ENCODE results near the gene AHNAK.

AHNAK gene

GRCh38 chr11:62435846-62436660, 110.6 kb downstream of the AHNAK start:
- DNase-seq (ENCODE audit: low read depth in 2 of 2): no peak

DNA sequence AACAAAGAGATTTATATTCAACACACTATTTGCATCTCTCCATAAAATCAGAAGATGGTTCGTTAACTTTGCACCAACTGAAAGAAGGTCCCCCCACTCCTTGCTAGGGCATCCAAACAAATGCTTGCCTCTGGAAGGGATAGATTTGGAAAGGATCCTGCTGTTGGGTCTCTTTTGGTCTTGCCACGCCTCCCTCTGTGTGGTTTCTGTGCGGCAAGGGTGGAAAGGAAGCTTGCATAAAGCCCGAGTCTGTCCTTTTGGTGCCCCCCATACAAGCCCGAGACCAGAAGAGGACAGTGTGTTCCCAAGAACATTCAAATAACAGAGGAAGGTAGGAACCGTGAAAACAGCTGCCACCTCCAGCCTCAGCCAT, 112.7 kb downstream of the AHNAK start:
- DNase-seq (ENCODE audit: low read depth in 2 of 2): no peak

GRCh38 chr11:62433141-62433903, 113.3 kb downstream of the AHNAK start:
- DNase-seq (ENCODE audit: low read depth in 2 of 2): no peak

GRCh38 chr11:62432695-62433094, 113.9 kb downstream of the AHNAK start:
- no peak for DNase-seq (ENCODE audit: low read depth in 2 of 2)

DNA sequence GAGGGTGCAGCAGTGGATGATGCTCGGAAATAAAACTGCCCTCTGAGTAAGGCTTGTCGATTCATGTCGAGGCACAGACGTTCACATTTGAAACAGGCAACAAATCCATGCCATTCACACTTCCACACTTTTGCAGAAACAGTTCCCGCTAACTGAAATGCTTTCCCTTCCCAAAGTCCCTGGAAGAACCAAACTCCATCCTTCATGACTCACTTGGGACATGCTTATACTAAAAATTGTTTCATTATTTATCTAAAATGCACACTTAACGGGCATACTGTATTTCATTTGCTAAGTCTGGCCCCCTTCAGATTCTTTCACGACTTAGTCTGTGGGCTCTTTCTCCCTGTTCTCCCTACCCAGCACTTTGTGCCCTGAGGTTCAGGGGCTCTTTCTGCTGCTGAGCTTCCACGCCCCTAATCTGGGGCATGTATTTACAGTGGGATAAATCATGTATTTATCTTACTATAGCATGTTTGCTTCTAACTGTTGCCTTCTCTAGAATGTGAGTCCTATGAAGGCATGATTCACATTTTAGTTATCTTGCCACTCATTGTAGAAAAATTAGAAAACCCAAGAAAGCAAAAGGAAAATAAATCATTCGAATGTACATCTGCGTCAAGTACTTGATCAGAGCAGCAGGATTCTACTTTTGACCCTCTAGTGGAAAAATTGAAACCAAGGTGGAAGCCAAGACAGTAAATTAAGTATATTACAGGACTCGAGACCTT, 115.3 kb downstream of the AHNAK start:
- DNase-seq (ENCODE audit: low read depth in 2 of 2): peak; percentile 89 to 90

DNA sequence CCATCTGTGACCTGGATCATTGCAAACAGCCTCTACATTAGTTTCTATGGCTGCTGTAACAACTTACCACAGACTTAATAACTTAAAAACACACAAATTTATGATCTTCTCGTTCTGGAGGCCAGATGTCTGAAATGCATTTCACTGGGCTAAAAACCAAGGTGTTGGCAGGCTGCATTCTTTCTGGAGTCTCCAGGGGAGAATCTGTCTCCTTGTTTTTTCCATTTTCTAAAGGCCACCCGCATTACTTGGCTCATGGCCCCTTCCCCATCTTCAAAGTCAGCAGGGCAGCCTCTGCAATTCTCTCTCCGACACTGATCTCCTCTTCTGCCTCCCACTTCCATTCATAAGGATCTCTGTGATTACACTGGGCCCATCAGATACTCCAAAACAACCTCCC, 116.2 kb downstream of the AHNAK start:
- peak; percentile 82 to 84 for DNase-seq (ENCODE audit: low read depth in 2 of 2)

DNA sequence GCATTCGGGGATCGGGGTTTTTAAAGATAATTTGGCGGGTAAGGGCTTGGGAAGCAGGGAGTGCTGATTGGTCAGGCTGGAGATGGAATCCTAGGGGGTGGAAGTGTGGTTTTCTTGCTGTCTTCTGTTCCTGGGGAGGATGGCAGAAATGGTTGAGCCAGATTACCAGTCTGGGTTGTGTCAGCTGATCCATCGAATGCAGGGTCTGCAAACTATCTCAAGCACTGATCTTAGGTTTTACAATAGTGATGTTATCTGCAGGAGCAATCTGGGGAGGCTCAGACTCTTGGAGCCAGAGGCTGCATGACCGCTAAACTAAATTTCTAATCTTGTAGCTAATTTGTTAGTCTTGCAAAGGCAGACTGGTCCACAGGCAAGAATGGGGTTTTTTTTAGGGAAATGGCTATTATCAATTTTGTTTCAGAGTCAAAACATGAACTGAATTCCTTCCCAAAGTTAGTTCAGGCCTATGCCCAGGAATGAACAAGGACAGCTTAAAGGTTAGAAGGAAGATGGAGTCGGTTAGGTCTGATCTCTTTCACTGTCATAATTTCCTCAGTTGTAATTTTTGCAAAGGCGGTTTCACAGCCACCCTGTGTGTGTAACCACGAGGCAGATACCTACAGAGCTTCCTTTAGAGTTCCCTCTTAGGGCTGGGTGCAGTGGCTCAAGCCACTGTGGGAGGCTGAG, 117.6 kb downstream of the AHNAK start:
- no peak for DNase-seq (ENCODE audit: low read depth in 2 of 2)

DNA sequence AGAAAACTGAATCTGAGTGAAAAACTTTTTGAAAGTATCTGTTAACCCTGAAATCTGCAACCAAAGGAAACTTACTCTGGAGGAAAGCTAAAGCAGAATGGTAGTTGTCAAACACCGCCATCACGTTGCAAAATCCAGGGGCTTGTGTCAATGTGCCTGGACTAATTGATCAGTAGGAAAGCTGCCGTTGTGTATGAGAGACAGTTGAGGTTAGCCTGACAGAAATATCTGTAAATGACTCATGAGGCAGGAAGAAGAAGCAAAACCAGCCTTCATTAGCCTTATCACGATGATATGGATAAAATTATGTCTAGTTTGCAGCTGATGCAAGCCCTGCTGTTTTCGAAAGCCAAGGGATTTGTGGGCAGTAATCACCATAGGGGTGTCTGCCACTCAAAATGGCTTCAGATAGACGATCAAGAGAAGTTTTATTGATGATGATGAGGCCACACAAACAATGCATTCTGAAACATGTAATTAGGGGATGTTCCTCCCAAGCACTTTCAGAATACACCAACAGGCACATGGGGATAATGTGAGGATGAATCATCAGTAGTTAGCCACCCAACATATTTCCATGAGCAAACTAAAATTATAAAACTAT, 118.9 kb downstream of the AHNAK start:
- DNase-seq (ENCODE audit: low read depth in 2 of 2): peak; percentile 62 to 63

- DNase-seq (ENCODE audit: low read depth in 2 of 2): no peak
Observed at GRCh38 chr11:62423012-62423411, 123.6 kb downstream of the AHNAK start.

- DNase-seq (ENCODE audit: low read depth in 2 of 2): no peak
Observed at GRCh38 chr11:62421996-62422395, 124.6 kb downstream of the AHNAK start.

- no peak for DNase-seq (ENCODE audit: low read depth in 2 of 2)
Observed at GRCh38 chr11:62420882-62421281, 125.7 kb downstream of the AHNAK start.

DNA sequence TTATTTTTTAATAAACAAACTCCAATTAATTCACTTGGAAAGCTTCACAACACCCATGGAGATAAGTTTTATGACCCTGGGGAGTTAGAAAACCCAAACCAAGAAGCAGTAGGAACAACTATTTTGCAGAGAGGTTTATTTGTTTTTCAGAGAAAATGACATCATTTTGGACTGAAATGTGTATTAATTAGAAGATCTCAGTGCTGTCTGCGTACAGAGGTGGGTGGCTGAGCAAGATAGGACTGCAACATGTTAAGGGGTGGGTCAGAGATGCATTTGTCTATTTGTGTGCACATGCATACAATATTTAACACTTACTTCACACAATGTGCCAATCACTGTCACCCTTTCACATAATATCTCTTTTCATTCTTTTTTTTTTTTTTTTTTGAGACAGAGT, 126.7 kb downstream of the AHNAK start:
- no peak for DNase-seq (ENCODE audit: low read depth in 2 of 2)

DNA sequence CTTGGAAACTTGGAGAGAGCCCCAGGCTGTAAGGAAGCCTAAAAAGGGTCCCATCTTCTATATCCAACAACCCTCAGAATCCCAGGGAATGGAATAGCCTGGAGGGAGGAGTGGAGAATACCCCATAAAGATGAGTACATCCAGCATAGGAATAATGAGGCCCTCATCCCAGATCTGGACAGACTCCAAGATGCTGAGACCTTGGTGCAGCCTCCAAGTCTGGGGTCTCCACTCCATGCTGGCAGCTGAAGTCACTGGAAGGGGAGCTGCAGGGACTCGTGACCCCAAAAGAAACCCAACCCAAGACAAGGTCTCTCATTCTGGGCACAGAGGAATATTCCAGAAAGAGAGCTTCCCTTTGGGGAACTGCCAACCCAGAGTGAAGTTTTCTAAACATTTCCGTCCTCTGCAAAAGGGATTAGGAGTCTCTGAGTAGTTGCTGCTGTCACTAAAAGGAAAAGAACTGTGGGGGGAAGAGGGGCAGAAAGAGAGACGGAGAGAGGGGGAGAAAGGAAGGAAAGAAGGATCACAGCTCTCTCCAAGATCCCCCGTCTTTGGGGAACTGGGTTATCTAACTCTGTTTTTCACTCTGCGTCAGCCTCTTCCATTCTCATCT, 127.2 kb downstream of the AHNAK start:
- DNase-seq (ENCODE audit: low read depth in 2 of 2): no peak

DNA sequence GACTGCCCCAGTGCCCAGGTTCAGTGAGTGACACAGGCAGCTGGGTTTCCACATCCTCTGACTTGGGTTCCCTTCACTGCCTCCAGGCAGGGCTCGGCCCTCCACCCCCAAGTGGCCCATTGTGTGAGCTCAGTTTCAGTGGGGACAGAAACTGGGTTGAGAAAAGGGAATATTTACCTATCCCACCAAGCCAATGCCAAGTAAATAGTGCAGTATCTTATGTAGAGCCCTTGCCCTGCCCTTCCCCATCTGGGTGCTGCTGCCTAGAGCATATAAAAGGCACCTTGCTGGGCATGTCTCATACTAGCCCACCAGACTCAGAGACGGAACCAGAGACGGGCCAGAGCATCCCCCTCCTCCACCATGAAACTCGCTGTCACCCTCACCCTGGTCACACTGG, 127.9 kb downstream of the AHNAK start, which contains the start of gene SCGB1A1:
Gene SCGB1A1, plus strand, starts transcription at position 301 of the 400 bp plus-strand sequence. Its CDS starts 63 bp downstream, at position 364.
- no peak for DNase-seq (ENCODE audit: low read depth in 2 of 2)

- no peak for DNase-seq (ENCODE audit: low read depth in 2 of 2)
Observed at GRCh38 chr11:62418136-62418535, 128.5 kb downstream of the AHNAK start.

DNA sequence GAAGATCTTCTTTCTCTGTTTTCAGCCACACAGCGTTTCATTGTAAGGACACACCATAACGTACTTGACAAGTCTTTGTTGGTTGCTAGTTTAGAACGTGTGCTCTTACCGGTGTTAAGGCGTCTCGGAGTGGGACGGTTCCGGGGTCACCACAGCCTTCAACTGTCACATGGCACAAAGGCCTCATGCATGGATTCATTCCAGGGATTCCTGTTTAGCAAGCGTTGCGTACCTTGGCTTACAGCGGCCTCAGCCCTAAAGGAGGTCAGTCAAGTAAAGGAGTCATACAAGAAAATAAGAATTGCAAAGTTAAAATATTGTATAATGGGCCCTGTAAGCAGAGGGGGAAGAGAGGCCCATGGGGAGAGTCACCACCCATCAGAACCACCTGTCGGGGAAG, 130.0 kb downstream of the AHNAK start:
- DNase-seq (ENCODE audit: low read depth in 2 of 2): no peak

DNA sequence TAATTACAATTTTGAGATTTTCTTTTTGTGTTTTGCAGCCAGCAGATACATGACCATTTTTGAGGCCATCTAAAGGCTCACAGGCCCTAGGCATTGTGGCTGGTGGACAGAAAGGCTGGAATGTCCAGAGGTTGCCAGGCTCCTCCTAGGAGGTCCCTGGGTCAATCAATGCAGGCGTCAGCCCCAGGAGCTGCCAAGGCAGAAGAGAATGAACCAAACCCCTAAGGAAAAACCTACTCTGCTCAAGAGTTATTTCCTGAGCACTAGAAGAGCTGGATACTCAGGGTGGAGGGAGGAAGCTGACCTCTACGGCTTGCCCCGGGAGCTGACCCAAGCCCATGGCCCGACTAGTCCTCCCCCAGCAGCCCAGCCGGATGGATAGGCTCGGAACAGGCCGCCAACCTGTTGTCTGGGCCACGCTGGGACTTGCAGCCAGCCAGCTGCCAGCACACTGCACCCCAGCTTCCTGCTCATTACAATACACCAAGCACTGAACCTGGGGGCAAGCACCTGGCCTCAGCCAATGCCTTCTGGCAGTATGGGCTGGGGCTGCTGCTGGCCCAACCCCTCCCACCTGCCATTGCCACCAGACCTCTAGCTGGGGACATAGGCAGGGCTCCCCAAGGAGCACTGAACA, 133.4 kb downstream of the AHNAK start:
- DNase-seq (ENCODE audit: low read depth in 2 of 2): no peak

DNA sequence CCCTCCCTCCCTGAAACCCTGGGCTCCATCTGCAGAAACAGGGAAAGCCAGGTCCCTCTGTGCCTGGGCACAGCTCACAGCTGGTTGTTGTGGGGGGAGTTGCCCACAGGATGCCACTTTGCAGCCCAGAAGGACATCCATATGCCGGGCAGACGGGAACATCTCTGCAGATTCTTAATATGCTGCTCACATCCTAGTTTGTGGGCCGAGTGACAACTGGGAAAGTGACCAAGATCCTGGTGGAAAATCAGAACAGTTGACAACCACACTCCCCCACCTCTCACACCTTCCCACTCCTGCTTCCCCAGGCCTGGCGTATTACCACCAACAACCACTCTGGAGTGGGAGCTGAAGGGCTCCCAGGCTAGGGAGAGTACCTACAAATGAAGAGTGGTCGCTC, 135.1 kb downstream of the AHNAK start:
- DNase-seq (ENCODE audit: low read depth in 2 of 2): no peak

- DNase-seq (ENCODE audit: low read depth in 2 of 2): no peak
Observed at GRCh38 chr11:62410972-62411371, 135.6 kb downstream of the AHNAK start.

DNA sequence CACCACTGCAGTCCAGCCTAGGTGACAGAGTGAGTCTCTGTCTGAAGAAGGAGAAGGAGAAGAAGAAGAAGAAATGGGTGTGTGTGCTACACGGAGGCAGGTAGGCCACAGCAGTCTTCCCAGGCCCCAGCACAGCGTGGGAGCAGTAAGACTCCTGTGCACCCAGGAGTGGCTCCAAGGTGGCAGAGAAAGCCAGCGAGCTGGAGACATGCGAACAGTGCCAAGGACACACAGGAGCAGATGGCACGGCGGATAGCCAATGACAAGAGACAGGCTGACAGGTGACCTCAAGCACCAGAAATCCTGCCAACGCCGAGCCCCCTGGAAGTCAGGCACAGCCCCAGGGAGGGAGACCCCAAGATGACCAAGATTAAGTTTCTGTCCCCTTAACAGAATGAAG, 136.8 kb downstream of the AHNAK start:
- DNase-seq (ENCODE audit: low read depth in 2 of 2): no peak

Data from fibroblast of skin of left quadriceps (primary cell).